SK-N-SH (cell line): ENCODE results near the gene KRT73.

Experiments
- EZH2phosphoT487 ChIP-seq: fragments of 200-600 bp; sonication (generic); IDR thresholded peaks from 2 replicates; pipeline ENCODE4 v1.6.1; 2017; ENCODE audit warnings: low read depth, mixed run types, mild to moderate bottlenecking, antibody characterized with exemption, moderate library complexity, borderline replicate concordance
- FOXJ3 ChIP-seq: sonication (generic); formaldehyde crosslinking; IDR thresholded peaks from 2 replicates; pipeline ENCODE4 v1.5.1; 2020; ENCODE audit warnings: mild to moderate bottlenecking, missing genetic modification reagents
- FOXM1 ChIP-seq: IDR thresholded peaks from 2 replicates; pipeline ENCODE4 v1.4.0; 2012; ENCODE audit warnings: low read depth, mild to moderate bottlenecking
- POLR2AphosphoS5 ChIP-seq: IDR thresholded peaks from 2 replicates; pipeline ENCODE4 v1.6.1; 2012; ENCODE audit warnings: low read depth, low read length
- RAD21 ChIP-seq: IDR thresholded peaks from 2 replicates; pipeline ENCODE4 v1.6.1; 2012; ENCODE audit warnings: mild to moderate bottlenecking, low read length
- RFX5 ChIP-seq: IDR thresholded peaks from 2 replicates; pipeline ENCODE4 v1.6.1; 2012; ENCODE audit warnings: mild to moderate bottlenecking, improper control_type of control experiment, low read length
- SMC3 ChIP-seq: IDR thresholded peaks from 2 replicates; pipeline ENCODE4 v1.6.1; 2012; ENCODE audit warnings: low read depth, low read length, improper control_type of control experiment
- TAF1 ChIP-seq: IDR thresholded peaks from 2 replicates; pipeline ENCODE4 v1.6.1; 2012; ENCODE audit warnings: low read depth, mild to moderate bottlenecking, low read length, moderate library complexity, borderline replicate concordance
- YY1 ChIP-seq: IDR thresholded peaks from 2 replicates; pipeline ENCODE4 v1.4.0; 2012; ENCODE audit warnings: low read depth, mild to moderate bottlenecking
- TF ChIP-seq, protein P1 (sequence below): fragments of 200-600 bp; sonication (generic); IDR thresholded peaks from 2 replicates; pipeline ENCODE4 v1.6.1; 2017; ENCODE audit warnings: antibody characterized with exemption, mild to moderate bottlenecking, moderate library complexity
- TF ChIP-seq, protein P2 (sequence below): IDR thresholded peaks from 2 replicates; pipeline ENCODE4 v1.4.0; 2012; ENCODE audit warnings: low read depth
- TF ChIP-seq, protein P3 (sequence below): IDR thresholded peaks from 2 replicates; pipeline ENCODE4 v1.6.1; 2012; ENCODE audit warnings: mild to moderate bottlenecking, low read depth, low read length, moderate library complexity

DNA sequence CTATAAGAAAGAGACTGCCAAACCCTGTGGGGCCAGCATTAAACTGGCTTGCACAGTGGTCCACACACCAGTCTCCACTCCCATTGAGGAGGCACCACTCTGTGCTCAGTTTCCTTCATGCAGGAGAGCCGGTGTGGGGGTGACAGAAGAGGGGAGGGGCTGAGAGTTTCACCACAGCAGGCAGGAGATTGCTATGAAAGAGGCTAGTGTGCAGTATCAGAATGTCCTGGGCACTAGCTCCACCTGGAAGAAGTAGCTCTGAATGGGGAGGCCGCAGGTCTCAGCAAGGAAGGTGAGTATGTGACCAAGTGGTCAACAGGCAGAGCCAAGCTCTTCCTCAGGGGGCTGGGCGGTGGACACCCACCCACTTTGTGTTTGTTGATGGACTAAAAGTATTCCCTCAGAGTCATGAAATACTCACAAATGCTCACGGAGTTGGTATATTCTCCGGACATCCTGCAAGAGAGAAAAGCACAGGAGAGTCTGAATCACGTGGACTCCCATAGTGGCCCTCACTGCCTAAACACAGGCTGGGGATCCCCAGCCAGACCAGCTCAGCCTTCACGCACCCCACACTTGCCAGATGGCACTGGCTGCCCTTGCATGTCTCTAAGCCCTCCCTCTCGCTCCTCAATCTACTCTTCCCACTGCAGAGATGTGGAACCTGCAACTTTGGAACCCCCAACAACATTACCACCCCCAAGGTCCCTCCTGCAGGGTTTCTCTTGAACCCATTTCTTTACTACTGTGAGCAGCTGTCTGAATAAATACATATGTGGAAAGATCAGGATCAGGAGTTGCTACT, 9.3 kb downstream of the KRT73 start:
- TF ChIP-seq, protein P1, sequence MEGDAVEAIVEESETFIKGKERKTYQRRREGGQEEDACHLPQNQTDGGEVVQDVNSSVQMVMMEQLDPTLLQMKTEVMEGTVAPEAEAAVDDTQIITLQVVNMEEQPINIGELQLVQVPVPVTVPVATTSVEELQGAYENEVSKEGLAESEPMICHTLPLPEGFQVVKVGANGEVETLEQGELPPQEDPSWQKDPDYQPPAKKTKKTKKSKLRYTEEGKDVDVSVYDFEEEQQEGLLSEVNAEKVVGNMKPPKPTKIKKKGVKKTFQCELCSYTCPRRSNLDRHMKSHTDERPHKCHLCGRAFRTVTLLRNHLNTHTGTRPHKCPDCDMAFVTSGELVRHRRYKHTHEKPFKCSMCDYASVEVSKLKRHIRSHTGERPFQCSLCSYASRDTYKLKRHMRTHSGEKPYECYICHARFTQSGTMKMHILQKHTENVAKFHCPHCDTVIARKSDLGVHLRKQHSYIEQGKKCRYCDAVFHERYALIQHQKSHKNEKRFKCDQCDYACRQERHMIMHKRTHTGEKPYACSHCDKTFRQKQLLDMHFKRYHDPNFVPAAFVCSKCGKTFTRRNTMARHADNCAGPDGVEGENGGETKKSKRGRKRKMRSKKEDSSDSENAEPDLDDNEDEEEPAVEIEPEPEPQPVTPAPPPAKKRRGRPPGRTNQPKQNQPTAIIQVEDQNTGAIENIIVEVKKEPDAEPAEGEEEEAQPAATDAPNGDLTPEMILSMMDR: no peak
- no peak for TF ChIP-seq TAF1
- TF ChIP-seq SMC3: no peak
- TF ChIP-seq, protein P2, sequence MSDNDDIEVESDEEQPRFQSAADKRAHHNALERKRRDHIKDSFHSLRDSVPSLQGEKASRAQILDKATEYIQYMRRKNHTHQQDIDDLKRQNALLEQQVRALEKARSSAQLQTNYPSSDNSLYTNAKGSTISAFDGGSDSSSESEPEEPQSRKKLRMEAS: no peak
- TF ChIP-seq EZH2phosphoT487: no peak
- TF ChIP-seq POLR2AphosphoS5: no peak
- TF ChIP-seq YY1: no peak
- TF ChIP-seq RFX5: no peak
- TF ChIP-seq, protein P3, sequence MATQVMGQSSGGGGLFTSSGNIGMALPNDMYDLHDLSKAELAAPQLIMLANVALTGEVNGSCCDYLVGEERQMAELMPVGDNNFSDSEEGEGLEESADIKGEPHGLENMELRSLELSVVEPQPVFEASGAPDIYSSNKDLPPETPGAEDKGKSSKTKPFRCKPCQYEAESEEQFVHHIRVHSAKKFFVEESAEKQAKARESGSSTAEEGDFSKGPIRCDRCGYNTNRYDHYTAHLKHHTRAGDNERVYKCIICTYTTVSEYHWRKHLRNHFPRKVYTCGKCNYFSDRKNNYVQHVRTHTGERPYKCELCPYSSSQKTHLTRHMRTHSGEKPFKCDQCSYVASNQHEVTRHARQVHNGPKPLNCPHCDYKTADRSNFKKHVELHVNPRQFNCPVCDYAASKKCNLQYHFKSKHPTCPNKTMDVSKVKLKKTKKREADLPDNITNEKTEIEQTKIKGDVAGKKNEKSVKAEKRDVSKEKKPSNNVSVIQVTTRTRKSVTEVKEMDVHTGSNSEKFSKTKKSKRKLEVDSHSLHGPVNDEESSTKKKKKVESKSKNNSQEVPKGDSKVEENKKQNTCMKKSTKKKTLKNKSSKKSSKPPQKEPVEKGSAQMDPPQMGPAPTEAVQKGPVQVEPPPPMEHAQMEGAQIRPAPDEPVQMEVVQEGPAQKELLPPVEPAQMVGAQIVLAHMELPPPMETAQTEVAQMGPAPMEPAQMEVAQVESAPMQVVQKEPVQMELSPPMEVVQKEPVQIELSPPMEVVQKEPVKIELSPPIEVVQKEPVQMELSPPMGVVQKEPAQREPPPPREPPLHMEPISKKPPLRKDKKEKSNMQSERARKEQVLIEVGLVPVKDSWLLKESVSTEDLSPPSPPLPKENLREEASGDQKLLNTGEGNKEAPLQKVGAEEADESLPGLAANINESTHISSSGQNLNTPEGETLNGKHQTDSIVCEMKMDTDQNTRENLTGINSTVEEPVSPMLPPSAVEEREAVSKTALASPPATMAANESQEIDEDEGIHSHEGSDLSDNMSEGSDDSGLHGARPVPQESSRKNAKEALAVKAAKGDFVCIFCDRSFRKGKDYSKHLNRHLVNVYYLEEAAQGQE: no peak
- no peak for TF ChIP-seq RAD21
- TF ChIP-seq FOXJ3 (CRISPR knock-in tag): no peak
- TF ChIP-seq FOXM1: no peak
